ENCODE measurements around the gene CYP4F11. TPM values are rescaled to one million over a fixed set of nuclear protein-coding genes. Genes with fewer than 3 reads are reported as not detected.

CYP4F11 gene, protein sequence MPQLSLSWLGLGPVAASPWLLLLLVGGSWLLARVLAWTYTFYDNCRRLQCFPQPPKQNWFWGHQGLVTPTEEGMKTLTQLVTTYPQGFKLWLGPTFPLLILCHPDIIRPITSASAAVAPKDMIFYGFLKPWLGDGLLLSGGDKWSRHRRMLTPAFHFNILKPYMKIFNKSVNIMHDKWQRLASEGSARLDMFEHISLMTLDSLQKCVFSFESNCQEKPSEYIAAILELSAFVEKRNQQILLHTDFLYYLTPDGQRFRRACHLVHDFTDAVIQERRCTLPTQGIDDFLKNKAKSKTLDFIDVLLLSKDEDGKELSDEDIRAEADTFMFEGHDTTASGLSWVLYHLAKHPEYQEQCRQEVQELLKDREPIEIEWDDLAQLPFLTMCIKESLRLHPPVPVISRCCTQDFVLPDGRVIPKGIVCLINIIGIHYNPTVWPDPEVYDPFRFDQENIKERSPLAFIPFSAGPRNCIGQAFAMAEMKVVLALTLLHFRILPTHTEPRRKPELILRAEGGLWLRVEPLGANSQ
- not detected in 2 replicates for total RNA-seq

DNA sequence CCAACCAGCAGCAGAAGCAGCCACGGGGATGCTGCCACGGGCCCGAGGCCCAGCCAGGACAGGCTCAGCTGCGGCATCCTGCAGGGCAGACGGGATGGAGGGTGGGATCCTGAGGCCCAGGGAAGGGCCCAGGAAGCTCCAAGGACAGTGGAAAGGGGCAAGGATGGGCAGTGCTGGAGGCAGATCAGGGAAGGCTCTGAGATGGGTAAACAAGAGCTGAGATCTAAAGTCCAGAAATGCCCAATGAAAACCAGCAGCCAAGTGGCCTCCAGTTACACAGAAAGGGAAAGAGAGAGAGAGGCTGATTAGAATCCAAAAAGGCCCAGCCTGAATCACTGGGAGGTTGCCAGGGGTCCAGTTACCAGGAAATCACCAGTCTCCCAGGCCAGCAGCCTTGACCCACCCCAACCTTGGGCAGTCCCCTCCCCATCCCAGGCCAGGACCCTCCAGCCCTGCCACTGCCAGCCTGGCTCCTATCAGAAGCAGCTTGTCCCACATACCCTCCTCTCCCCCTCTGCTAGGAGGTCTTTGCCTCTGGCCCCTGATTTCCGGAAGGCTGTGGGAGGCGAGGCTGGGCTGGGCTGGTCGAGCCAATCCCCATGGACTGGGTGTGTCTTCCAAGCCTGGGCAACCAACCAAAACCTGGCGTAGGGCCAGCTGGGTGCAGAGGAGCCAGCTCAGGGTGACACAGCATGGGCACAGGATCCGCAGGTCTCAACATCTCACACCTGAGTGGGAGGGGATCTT lies at the start of gene CYP4F11:
TSS of gene CYP4F11 (minus strand) at position 198 of the 747 bp plus-strand sequence. CDS start at position 77, 121 bp downstream.

DNA sequence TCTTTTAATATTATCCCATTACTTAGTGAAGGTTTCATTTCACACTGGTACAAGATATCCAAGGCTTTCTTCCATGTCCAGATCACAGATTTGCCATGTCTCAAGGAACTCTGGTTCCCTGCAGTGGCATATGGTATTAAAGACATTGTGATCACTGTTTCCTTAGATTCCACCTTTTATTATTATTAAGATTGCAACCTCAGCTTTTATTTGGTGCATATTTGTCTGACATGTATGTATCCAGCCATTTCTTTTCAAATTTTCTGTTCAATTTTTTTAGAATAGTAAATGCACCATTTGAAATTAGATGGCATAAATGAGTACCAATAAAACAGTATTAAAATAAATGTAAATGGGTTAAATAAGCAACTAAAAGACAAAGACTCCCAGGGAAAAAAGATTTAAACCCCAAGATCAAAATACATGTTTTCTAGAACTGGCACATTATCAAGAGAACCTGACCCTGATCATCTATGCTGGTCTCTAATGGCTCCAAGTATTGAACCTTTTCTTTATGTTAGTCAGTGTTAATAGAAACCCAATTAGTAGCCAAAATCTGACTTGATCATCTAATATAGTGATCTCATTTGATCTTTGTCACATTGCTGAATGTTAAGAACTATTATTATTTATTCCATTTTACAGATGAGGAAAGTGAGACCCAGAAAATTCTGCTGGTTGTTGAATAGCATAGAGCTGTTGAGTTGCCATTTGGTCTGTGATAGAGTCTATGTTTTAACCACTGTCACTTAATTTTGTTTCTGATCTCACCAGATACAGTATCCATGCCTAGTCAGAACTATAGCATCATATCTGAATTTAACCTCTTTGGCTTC lies 14.1 kb upstream of the CYP4F11 start, which contains the start of gene OR10H4:
TSS of gene OR10H4 (plus strand) at position 786 of the 836 bp plus-strand sequence. CDS start at position 786, 0 bp downstream.

DNA sequence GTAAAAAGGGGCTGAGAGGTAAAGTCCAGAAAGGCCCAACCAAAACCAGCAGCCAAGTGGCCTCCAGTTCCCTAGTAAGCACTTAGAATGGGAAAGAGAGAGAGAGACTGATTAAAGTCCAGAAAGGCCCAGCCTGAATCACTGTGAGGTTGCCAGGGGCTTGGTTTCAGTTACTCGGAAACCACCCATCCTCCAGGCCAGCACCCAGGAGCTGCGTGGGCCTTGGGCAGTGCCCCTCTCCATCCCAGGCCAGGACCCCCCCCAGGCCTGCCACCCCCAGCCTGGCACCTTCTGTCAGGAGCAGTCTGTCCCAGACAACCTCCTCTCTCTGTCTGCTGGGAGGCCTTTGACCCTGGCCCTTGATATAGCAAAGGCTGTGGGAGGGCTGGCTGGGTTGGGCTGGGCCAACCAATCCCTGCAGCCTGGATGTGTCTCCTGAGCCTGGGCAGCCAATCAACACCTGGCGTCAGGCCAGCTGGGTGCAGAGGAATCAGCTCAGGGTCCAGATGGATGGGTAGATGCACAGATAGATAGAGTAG lies 36.5 kb downstream of the CYP4F11 start, which contains the start of gene CYP4F2:
TSS of gene CYP4F2 (minus strand) at position 337 of the 539 bp plus-strand sequence. CDS start 463 bp downstream, outside the sequence.

Other genes starting within 250 kb of the CYP4F11 start
- not detected in 2 replicates for gene OR10H2, start 206.5 kb downstream of the CYP4F11 start, total RNA-seq
- not detected in 2 replicates for gene OR10H3, start 196.5 kb downstream of the CYP4F11 start, total RNA-seq
- not detected in 2 replicates for gene OR10H5, start 146.9 kb downstream of the CYP4F11 start, total RNA-seq
- not detected in 2 replicates for gene OR10H1, start 118.9 kb downstream of the CYP4F11 start, total RNA-seq
- 0.09 TPM in 1 of 2 replicates, not detected in the other for gene CYP4F2, start 36.5 kb downstream of the CYP4F11 start, total RNA-seq
- not detected in 2 replicates for gene OR10H4, start 14.5 kb upstream of the CYP4F11 start, total RNA-seq
- 506 and 673 TPM in 2 replicates for gene TPM4, start 142.0 kb upstream of the CYP4F11 start, total RNA-seq
- 107 and 137 TPM in 2 replicates for gene RAB8A, start 177.4 kb upstream of the CYP4F11 start, total RNA-seq
- gene HSH2D, start 209.2 kb upstream of the CYP4F11 start, total RNA-seq: not detected in 2 replicates
- gene CIB3, start 239.0 kb upstream of the CYP4F11 start, total RNA-seq: 0.09 TPM in 1 of 2 replicates, not detected in the other

Data from dermis lymphatic vessel endothelial cell (primary cell).